Liver (tissue), 9 donors: Measurements from ENCODE around the gene CADPS. TPM values are rescaled to one million over a fixed set of nuclear protein-coding genes. Genes with fewer than 3 reads are reported as not detected.

Experiments used
- DNase-seq: peaks from one replicate; pipeline ENCODE4 v3.0.0-alpha.2; 2017; ENCODE audit warnings: low spot score
- H3K27ac ChIP-seq, 2 donors: one replicate each; pipeline ENCODE4 v1.7.0; 2013; ENCODE audit warnings: inconsistent platforms in 2 of 2, low read length in 2 of 2, control low read depth in 1 of 2, low read depth in 1 of 2, mild to moderate bottlenecking in 1 of 2
- H3K27me3 ChIP-seq, 4 donors: one replicate each; pipeline versions ENCODE4 v1.6.1 to v1.7.0; 2013; ENCODE audit warnings: low read length in 3 of 4, inconsistent platforms in 1 of 4, mild to moderate bottlenecking in 1 of 4, moderate library complexity in 1 of 4; ENCODE audit not compliant: control insufficient read depth in 4 of 4, insufficient read depth in 4 of 4
- H3K36me3 ChIP-seq, 4 donors: one replicate each; pipeline versions ENCODE4 v1.6.1 to v1.7.0; 2013; ENCODE audit warnings: low read length in 3 of 4, mild to moderate bottlenecking in 3 of 4, low read depth in 1 of 4, moderate library complexity in 1 of 4; ENCODE audit not compliant: control insufficient read depth in 4 of 4, insufficient read depth in 3 of 4
- H3K4me1 ChIP-seq, 4 donors: one replicate each; pipeline versions ENCODE4 v1.6.1 to v1.7.0; 2013; ENCODE audit warnings: low read length in 3 of 4, mild to moderate bottlenecking in 3 of 4, moderate library complexity in 1 of 4; ENCODE audit not compliant: control insufficient read depth in 4 of 4, insufficient read depth in 4 of 4
- H3K4me3 ChIP-seq, 3 donors: one replicate each; pipeline versions ENCODE4 v1.6.1 to v1.7.0; 2013; ENCODE audit warnings: low read length in 3 of 3, control low read depth in 1 of 3, low read depth in 1 of 3, mild to moderate bottlenecking in 1 of 3
- H3K9ac ChIP-seq, 2 donors: one replicate each; pipeline ENCODE4 v1.7.0; 2013; ENCODE audit warnings: low read length in 2 of 2, mild to moderate bottlenecking in 2 of 2, moderate library complexity in 2 of 2, control low read depth in 1 of 2, low read depth in 1 of 2
- H3K9me3 ChIP-seq, 4 donors: one replicate each; pipeline versions ENCODE4 v1.6.1 to v1.7.0; 2013; ENCODE audit warnings: low read length in 3 of 4; ENCODE audit not compliant: control insufficient read depth in 4 of 4
- EGR1 ChIP-seq, 2 donors: IDR thresholded peaks; 2 replicates each; pipeline ENCODE4 v1.6.1; 2016 to 2018; ENCODE audit warnings: antibody characterized with exemption in 2 of 2, low read depth in 2 of 2
- FOXA1 ChIP-seq: IDR thresholded peaks from 2 replicates; pipeline ENCODE4 v1.6.1; 2016; ENCODE audit warnings: antibody characterized with exemption
- FOXA2 ChIP-seq: IDR thresholded peaks from 2 replicates; pipeline ENCODE4 v1.6.1; 2016; ENCODE audit warnings: antibody characterized with exemption
- GABPA ChIP-seq, 2 donors: IDR thresholded peaks in 1 of 2; conservative IDR thresholded peaks in 1 of 2; 2 replicates each; pipeline ENCODE4 v1.6.1; 2016; ENCODE audit warnings: antibody characterized with exemption in 2 of 2, mild to moderate bottlenecking in 1 of 2, moderate library complexity in 1 of 2
- HNF4A ChIP-seq, 2 donors: conservative IDR thresholded peaks; 2 replicates each; pipeline ENCODE4 v1.6.1; 2016; ENCODE audit warnings: antibody characterized with exemption in 2 of 2, mild to moderate bottlenecking in 2 of 2
- JUND ChIP-seq, 2 donors: IDR thresholded peaks; 2 replicates each; pipeline ENCODE4 v1.6.1; 2016; ENCODE audit warnings: antibody characterized with exemption in 2 of 2
- RAD21 ChIP-seq, 2 donors: IDR thresholded peaks; 2 replicates each; pipeline ENCODE4 v1.6.1; 2016; ENCODE audit warnings: antibody characterized with exemption in 2 of 2, mild to moderate bottlenecking in 2 of 2
- REST ChIP-seq: IDR thresholded peaks from 2 replicates; pipeline ENCODE4 v1.6.1; 2016; ENCODE audit warnings: antibody characterized with exemption, mild to moderate bottlenecking
- RXRA ChIP-seq, 2 donors: IDR thresholded peaks; 2 replicates each; pipeline ENCODE4 v1.6.1; 2017 to 2018; ENCODE audit warnings: antibody characterized with exemption in 2 of 2, mild to moderate bottlenecking in 1 of 2
- SP1 ChIP-seq: IDR thresholded peaks from 2 replicates; pipeline ENCODE4 v1.6.1; 2018; ENCODE audit warnings: antibody characterized with exemption, mild to moderate bottlenecking
- TAF1 ChIP-seq: conservative IDR thresholded peaks from 2 replicates; pipeline ENCODE4 v1.6.1; 2016; ENCODE audit warnings: antibody characterized with exemption, mild to moderate bottlenecking
- YY1 ChIP-seq: IDR thresholded peaks from 2 replicates; pipeline ENCODE4 v1.6.1; 2016; ENCODE audit warnings: antibody characterized with exemption, mild to moderate bottlenecking
- WGBS: extraction: QIAGEN DNeasy Blood & Tissue Kit; methylation state at CpG from one replicate; pipeline ENCODE4 v1.1.7; 2013; 5-methylcytosine and 5-hydroxymethylcytosine counted together
- polyA plus RNA-seq, 2 donors: library from polyadenylated mRNA; stranded (reverse) in 1 of 2; unstranded in 1 of 2; fragments of 200-250 nt in 1 of 2; fragments of >200 nt in 1 of 2; fragmentation: Nextera tagmentation in 1 of 2; extraction: Ambion mirVana in 1 of 2; gene quantifications; one replicate each; pipeline versions ENCODE4 v1.2.1 to v1.2.3, GENCODE V29; 2013 to 2015
- total RNA-seq, 2 donors: library from RNA; depleted of rRNA; stranded (reverse); fragments of >200 nt; gene quantifications; one replicate each; pipeline ENCODE4 v1.2.3, GENCODE V29; 2014
- TF ChIP-seq, protein P1 (sequence below): IDR thresholded peaks from 2 replicates; pipeline ENCODE4 v1.6.1; 2016; ENCODE audit warnings: antibody characterized with exemption
- TF ChIP-seq, protein P2 (sequence below): IDR thresholded peaks from 2 replicates; pipeline ENCODE4 v1.6.1; 2016; ENCODE audit warnings: antibody characterized with exemption
- TF ChIP-seq, protein P3 (sequence below): IDR thresholded peaks from 2 replicates; pipeline ENCODE4 v1.6.1; 2016; ENCODE audit warnings: antibody characterized with exemption
- donor health status: healthy.
- donor health status: healthy.
- donor health status: healthy.
- donor health status: healthy.
- donor health status: healthy.

Gene CADPS
- total and polyA plus RNA-seq, 4 donors = 0.05 to 0.37 (median 0.17) TPM; not detected in 1

DNA sequence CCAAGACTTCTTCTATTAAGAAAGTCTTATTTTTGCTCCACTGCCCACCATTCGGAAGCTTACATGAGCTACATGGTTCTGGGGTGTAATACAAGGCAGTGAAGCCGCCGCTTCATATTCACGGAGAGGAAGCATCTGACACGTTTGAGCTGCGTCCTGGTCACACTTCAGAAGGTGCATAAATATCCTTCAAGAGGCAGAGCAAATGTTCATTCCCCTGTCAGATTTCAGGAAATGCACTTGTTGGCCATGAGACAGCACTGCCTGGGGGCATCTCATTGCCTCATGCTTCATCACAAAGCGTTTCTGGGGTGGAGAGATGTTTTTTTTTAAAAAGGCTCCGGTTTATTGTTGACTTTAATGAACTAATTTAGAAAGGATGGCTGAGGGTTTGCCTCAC lies 119.9 kb downstream of the CADPS start:
- TF ChIP-seq EGR1 (IDR thresholded peaks at IDR 0.05; ENCODE audit: low read depth in 2 of 2) (no peak), FOXA1 (no peak), REST (no peak), FOXA2 (no peak), GABPA (IDR thresholded peaks at IDR 0.05 in 1 of 2, conservative IDR thresholded peaks at IDR 0.05 in 1 of 2) (no peak), JUND (IDR thresholded peaks at IDR 0.05) (no peak), YY1 (no peak), HNF4A (conservative IDR thresholded peaks at IDR 0.05) (no peak), RAD21 (IDR thresholded peaks at IDR 0.05) (no peak), RXRA (IDR thresholded peaks at IDR 0.05) (no peak), SP1 (no peak)
- TF ChIP-seq, protein P1, sequence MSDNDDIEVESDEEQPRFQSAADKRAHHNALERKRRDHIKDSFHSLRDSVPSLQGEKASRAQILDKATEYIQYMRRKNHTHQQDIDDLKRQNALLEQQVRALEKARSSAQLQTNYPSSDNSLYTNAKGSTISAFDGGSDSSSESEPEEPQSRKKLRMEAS = no peak
- TF ChIP-seq, protein P2, sequence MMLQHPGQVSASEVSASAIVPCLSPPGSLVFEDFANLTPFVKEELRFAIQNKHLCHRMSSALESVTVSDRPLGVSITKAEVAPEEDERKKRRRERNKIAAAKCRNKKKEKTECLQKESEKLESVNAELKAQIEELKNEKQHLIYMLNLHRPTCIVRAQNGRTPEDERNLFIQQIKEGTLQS = no peak
- TF ChIP-seq, protein P3, sequence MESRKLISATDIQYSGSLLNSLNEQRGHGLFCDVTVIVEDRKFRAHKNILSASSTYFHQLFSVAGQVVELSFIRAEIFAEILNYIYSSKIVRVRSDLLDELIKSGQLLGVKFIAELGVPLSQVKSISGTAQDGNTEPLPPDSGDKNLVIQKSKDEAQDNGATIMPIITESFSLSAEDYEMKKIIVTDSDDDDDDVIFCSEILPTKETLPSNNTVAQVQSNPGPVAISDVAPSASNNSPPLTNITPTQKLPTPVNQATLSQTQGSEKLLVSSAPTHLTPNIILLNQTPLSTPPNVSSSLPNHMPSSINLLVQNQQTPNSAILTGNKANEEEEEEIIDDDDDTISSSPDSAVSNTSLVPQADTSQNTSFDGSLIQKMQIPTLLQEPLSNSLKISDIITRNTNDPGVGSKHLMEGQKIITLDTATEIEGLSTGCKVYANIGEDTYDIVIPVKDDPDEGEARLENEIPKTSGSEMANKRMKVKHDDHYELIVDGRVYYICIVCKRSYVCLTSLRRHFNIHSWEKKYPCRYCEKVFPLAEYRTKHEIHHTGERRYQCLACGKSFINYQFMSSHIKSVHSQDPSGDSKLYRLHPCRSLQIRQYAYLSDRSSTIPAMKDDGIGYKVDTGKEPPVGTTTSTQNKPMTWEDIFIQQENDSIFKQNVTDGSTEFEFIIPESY = no peak
- Histone ChIP-seq H3K9me3 (no peaks in the 10 kb centered on the region), H3K9ac (no peak overlapping the region), H3K27me3 (no peaks in the 10 kb centered on the region), H3K4me1 (no peaks in the 10 kb centered on the region), H3K36me3 (no peaks in the 10 kb centered on the region), H3K27ac (no peak overlapping the region), H3K4me3 (no peak overlapping the region)
- DNase-seq = no peak
- WGBS = 85% methylated on average over 8 of the region's 8 CpGs

DNA sequence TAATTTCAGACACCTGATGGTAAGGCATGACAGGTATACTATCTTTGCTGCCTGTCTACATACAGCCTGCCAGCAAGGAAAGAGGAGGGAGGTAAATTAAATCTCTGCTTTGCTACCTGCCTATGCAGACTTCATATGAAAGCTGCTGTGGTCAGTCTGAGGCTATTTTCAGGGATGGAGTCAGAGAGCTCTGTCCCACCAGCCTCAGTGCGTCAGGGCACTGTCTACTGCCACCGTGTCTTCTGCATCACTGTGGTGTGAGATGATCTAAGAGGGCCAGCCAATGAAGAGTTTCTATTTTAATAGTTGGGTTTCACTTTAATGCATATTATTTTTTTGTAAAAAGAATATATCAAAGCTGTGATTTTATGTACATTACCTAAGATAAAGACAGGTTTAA lies 125.6 kb downstream of the CADPS start:
- no peak overlapping the region for H3K27ac ChIP-seq
- DNase-seq = no peak
- H3K4me3 ChIP-seq = no peak overlapping the region
- TF ChIP-seq TAF1 (no peak), JUND (IDR thresholded peaks at IDR 0.05) (no peak), RAD21 (IDR thresholded peaks at IDR 0.05) (no peak), EGR1 (IDR thresholded peaks at IDR 0.05; ENCODE audit: low read depth in 2 of 2) (no peak)
- TF ChIP-seq, protein P1 = no peak
- no peaks in the 10 kb centered on the region for H3K36me3 ChIP-seq
- H3K4me1 ChIP-seq = no peaks in the 10 kb centered on the region
- peaks cover 0 to 4% (median 0%) of the 10 kb centered on the region in 4 donors for H3K27me3 ChIP-seq
- no peak overlapping the region for H3K9ac ChIP-seq
- 88% methylated on average over 2 of the region's 2 CpGs for WGBS
- H3K9me3 ChIP-seq = no peaks in the 10 kb centered on the region
